ENCODE results near the gene ROR1. TPM values are rescaled to one million over a fixed set of nuclear protein-coding genes. Genes with fewer than 3 reads are reported as not detected.

ROR1 gene
- total and polyA plus RNA-seq, 8 donors = 25.5 to 95.8 (median 83.0) TPM

- intact Hi-C loops (cut with DNase I) = no loop called here
- no peaks in the 10 kb centered on the region for H3K4me1 ChIP-seq
- no peak overlapping the region for H3K27ac ChIP-seq
- H3K4me3 ChIP-seq = no peak overlapping the region
- no peak for DNase-seq
- H3K9me3 ChIP-seq = no peaks in the 10 kb centered on the region
- H3K36me3 ChIP-seq = no peaks in the 10 kb centered on the region
- TF ChIP-seq CTCF (IDR thresholded peaks at IDR 0.05) = no peak
- H3K27me3 ChIP-seq = no peaks in the 10 kb centered on the region
- ATAC-seq = no peak
Measured at GRCh38 chr1:64127297-64127696, 353.5 kb downstream of the ROR1 start.

- Histone ChIP-seq H3K4me3 (no peak overlapping the region), H3K27ac (no peak overlapping the region), H3K4me1 (no peaks in the 10 kb centered on the region), H3K27me3 (no peaks in the 10 kb centered on the region), H3K36me3 (no peaks in the 10 kb centered on the region), H3K9me3 (no peaks in the 10 kb centered on the region)
- DNase-seq (no peak), ATAC-seq (no peak)
- intact Hi-C loops (cut with DNase I) = no loop called here
- TF ChIP-seq CTCF (IDR thresholded peaks at IDR 0.05) = no peak
Measured at GRCh38 chr1:64129701-64130100, 355.9 kb downstream of the ROR1 start.

- H3K27me3 ChIP-seq = no peaks in the 10 kb centered on the region
- peaks cover 0 to 8% of the 10 kb centered on the region in 2 donors for H3K4me1 ChIP-seq
- ATAC-seq (no peak), DNase-seq (no peak)
- no peak overlapping the region for H3K27ac ChIP-seq
- intact Hi-C loops (cut with DNase I) = no loop called here
- no peaks in the 10 kb centered on the region for H3K36me3 ChIP-seq
- no peak overlapping the region for H3K4me3 ChIP-seq
- no peaks in the 10 kb centered on the region for H3K9me3 ChIP-seq
- TF ChIP-seq CTCF (IDR thresholded peaks at IDR 0.05) = no peak
Measured at GRCh38 chr1:64131155-64131554, 357.3 kb downstream of the ROR1 start.

GRCh38 chr1:64133036-64133435, 359.2 kb downstream of the ROR1 start:
- ATAC-seq = peak; percentile 22

More at GRCh38 chr1:64133036-64133435, 359.2 kb downstream of the ROR1 start:
- no peak for TF ChIP-seq CTCF (IDR thresholded peaks at IDR 0.05)
- no peaks in the 10 kb centered on the region for H3K36me3 ChIP-seq
- no peak for DNase-seq
- H3K4me3 ChIP-seq = no peak overlapping the region
- H3K4me1 ChIP-seq = peaks cover 0 to 8% of the 10 kb centered on the region in 2 donors
- no peaks in the 10 kb centered on the region for H3K27me3 ChIP-seq
- H3K27ac ChIP-seq = no peak overlapping the region
- H3K9me3 ChIP-seq = no peaks in the 10 kb centered on the region
- intact Hi-C loops (cut with DNase I) = no loop called here
